NT2/D1 (cell line): ENCODE results near the gene AIP.

Experiments used
- SUZ12 ChIP-seq: IDR thresholded peaks from 2 replicates; pipeline ENCODE4 v1.6.1; 2011; ENCODE audit not compliant: insufficient read length, insufficient read depth; ENCODE audit errors: extremely low read depth
- YY1 ChIP-seq: IDR thresholded peaks from 2 replicates; pipeline ENCODE4 v1.6.1; 2011; ENCODE audit not compliant: insufficient read length, insufficient read depth
- ZNF274 ChIP-seq: IDR thresholded peaks from 2 replicates; pipeline ENCODE4 v1.6.1; 2011; ENCODE audit warnings: mild to moderate bottlenecking, low read depth, low read length

- TF ChIP-seq YY1 (no peak), ZNF274 (no peak), SUZ12 (no peak)
Measured at GRCh38 chr11:67498544-67498972, 15.7 kb downstream of the AIP start.
